ENCODE data around the gene TMTC1.

Gene TMTC1

GRCh38 chr12:29616664-29617406, 166.9 kb downstream of the TMTC1 start:
- Histone ChIP-seq H3F3A (ENCODE audit: insufficient read depth, low read length) (no peaks in the 10 kb centered on the region), H3K4me3 (ENCODE audit: low read depth, low read length, poor library complexity, severe bottlenecking) (no peak overlapping the region), H3K4me2 (ENCODE audit: low read length) (no peak overlapping the region), H3K9ac (ENCODE audit: low read length) (no peak overlapping the region), H3K9me2 (ENCODE audit: low read depth, low read length) (no peaks in the 10 kb centered on the region), H3K9me3 (ENCODE audit: low read length) (no peaks in the 10 kb centered on the region), H3K27me3 (ENCODE audit: insufficient read depth, low read length) (no peaks in the 10 kb centered on the region), H3K79me2 (ENCODE audit: insufficient read depth, low read length) (no peaks in the 10 kb centered on the region), H2AFZ (ENCODE audit: low read length) (no peak overlapping the region), H3K36me3 (ENCODE audit: insufficient read depth, low read length) (no peaks in the 10 kb centered on the region), H3K27ac (ENCODE audit: low read depth, low read length, poor library complexity, severe bottlenecking) (no peak overlapping the region), H3K4me1 (ENCODE audit: insufficient read depth, low read length, severe bottlenecking) (no peaks in the 10 kb centered on the region), H4K20me1 (ENCODE audit: insufficient read depth, low read length) (no peaks in the 10 kb centered on the region)
- TF ChIP-seq EZH2 (IDR thresholded peaks at IDR 0.05; ENCODE audit: borderline replicate concordance, low read length) (no peak), CTCF (IDR thresholded peaks at IDR 0.05; ENCODE audit: low read length) (no peak)

GRCh38 chr12:29614694-29615325, 168.9 kb downstream of the TMTC1 start:
- Histone ChIP-seq H3K79me2 (ENCODE audit: insufficient read depth, low read length) (no peaks in the 10 kb centered on the region), H3K9me2 (ENCODE audit: low read depth, low read length) (no peaks in the 10 kb centered on the region), H3K27ac (ENCODE audit: low read depth, low read length, poor library complexity, severe bottlenecking) (no peak overlapping the region), H4K20me1 (ENCODE audit: insufficient read depth, low read length) (no peaks in the 10 kb centered on the region), H3K9ac (ENCODE audit: low read length) (no peak overlapping the region), H2AFZ (ENCODE audit: low read length) (no peak overlapping the region), H3K9me3 (ENCODE audit: low read length) (no peaks in the 10 kb centered on the region), H3K36me3 (ENCODE audit: insufficient read depth, low read length) (no peaks in the 10 kb centered on the region), H3K4me1 (ENCODE audit: insufficient read depth, low read length, severe bottlenecking) (no peaks in the 10 kb centered on the region), H3K4me3 (ENCODE audit: low read depth, low read length, poor library complexity, severe bottlenecking) (no peak overlapping the region), H3F3A (ENCODE audit: insufficient read depth, low read length) (no peaks in the 10 kb centered on the region), H3K27me3 (ENCODE audit: insufficient read depth, low read length) (no peaks in the 10 kb centered on the region), H3K4me2 (ENCODE audit: low read length) (no peak overlapping the region)
- TF ChIP-seq EZH2 (IDR thresholded peaks at IDR 0.05; ENCODE audit: borderline replicate concordance, low read length) (no peak), CTCF (IDR thresholded peaks at IDR 0.05; ENCODE audit: low read length) (no peak)

GRCh38 chr12:29612912-29613311, 170.8 kb downstream of the TMTC1 start:
- Histone ChIP-seq H4K20me1 (ENCODE audit: insufficient read depth, low read length) (no peaks in the 10 kb centered on the region), H3K36me3 (ENCODE audit: insufficient read depth, low read length) (no peaks in the 10 kb centered on the region), H3K27me3 (ENCODE audit: insufficient read depth, low read length) (no peaks in the 10 kb centered on the region), H3K4me3 (ENCODE audit: low read depth, low read length, poor library complexity, severe bottlenecking) (no peak overlapping the region), H3K9ac (ENCODE audit: low read length) (no peak overlapping the region), H3K27ac (ENCODE audit: low read depth, low read length, poor library complexity, severe bottlenecking) (no peak overlapping the region), H3K9me2 (ENCODE audit: low read depth, low read length) (no peaks in the 10 kb centered on the region), H3K79me2 (ENCODE audit: insufficient read depth, low read length) (no peaks in the 10 kb centered on the region), H3K9me3 (ENCODE audit: low read length) (no peaks in the 10 kb centered on the region), H3K4me2 (ENCODE audit: low read length) (no peak overlapping the region), H2AFZ (ENCODE audit: low read length) (no peak overlapping the region), H3K4me1 (ENCODE audit: insufficient read depth, low read length, severe bottlenecking) (no peaks in the 10 kb centered on the region), H3F3A (ENCODE audit: insufficient read depth, low read length) (no peaks in the 10 kb centered on the region)
- TF ChIP-seq EZH2 (IDR thresholded peaks at IDR 0.05; ENCODE audit: borderline replicate concordance, low read length) (no peak), CTCF (IDR thresholded peaks at IDR 0.05; ENCODE audit: low read length) (no peak)

Data from OCI-LY1 (cell line).